ENCODE measurements around the gene CORO2A.

CORO2A gene

GRCh38 chr9:98168153-98168780 is 24.2 kb downstream of the CORO2A start:
- no peak for DNase-seq (ENCODE audit: low spot score)

- DNase-seq (ENCODE audit: low spot score), result no peak
These were observed 27.5 kb downstream of the CORO2A start for GRCh38 chr9:98164912-98165311.

GRCh38 chr9:98162613-98163012 is 29.8 kb downstream of the CORO2A start:
- no peak for DNase-seq (ENCODE audit: low spot score)

- DNase-seq (ENCODE audit: low spot score), result no peak
These were observed 30.6 kb downstream of the CORO2A start for GRCh38 chr9:98161851-98162250.

DNA sequence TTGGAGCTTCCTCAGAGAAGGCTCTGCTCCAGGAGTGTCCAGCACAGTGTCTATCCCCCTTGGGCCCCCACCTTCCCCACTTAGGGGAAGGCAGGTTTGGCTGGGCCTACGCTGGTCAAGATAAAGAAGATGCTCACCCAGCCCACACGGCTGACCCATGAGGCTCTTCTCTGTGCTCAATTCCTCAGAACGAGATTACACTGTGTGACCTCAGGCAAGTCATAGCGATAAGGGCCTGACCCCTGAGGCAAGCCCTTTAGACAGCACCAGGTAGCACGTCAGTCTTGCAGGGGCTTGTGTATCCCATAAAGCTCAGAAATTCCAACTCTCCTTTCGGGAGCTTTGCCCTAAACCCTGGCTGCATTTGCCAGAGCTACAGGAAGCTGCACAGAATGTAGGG is 32.6 kb downstream of the CORO2A start:
- DNase-seq (ENCODE audit: low spot score), result no peak

DNA sequence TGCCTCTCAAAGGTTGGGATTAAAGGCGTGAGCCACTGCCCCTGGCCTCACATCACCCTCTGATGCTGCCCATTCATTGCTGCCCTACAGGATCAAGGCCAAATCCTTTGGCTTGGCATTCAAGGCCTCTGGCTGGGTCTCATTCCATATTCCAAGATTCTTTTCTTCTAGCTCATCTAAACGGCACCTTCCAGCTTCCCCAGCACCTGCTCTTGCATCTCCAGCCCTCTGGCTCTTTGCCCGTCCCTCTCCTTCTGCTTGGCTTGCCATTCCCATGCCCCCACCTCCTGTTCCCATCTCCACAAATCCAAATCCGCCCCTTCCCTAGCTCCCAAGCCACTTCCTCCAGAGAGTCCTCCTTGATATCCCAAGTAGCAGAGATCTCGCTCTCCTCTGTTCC is 33.1 kb downstream of the CORO2A start:
- no peak for DNase-seq (ENCODE audit: low spot score)

GRCh38 chr9:98158071-98158831 is 34.2 kb downstream of the CORO2A start:
- DNase-seq (ENCODE audit: low spot score), result no peak

DNA sequence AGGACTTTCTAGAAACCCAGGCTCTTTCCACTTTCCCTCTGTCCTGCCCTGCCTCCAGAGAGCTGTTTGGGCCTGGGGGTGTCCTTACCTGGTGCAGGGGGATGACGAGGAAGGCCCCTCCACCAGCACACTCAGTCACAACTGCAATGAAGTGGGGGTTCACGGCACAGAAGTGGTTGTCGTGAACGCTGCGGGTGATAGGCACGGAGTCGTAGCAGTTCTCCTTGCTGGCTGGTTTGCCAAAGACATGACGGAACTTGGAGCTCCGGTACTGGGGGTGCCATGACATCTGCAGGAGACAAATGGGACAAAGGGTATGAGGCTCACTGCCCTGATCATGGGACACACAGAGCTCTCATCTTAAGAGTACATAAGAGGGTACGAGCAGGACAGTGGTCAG is 35.1 kb downstream of the CORO2A start:
- DNase-seq (ENCODE audit: low spot score), result no peak

- DNase-seq (ENCODE audit: low spot score), result no peak
These were observed 37.8 kb downstream of the CORO2A start for GRCh38 chr9:98154678-98155077.

- no peak for DNase-seq (ENCODE audit: low spot score)
These were observed 39.9 kb downstream of the CORO2A start for GRCh38 chr9:98152526-98152925.

DNA sequence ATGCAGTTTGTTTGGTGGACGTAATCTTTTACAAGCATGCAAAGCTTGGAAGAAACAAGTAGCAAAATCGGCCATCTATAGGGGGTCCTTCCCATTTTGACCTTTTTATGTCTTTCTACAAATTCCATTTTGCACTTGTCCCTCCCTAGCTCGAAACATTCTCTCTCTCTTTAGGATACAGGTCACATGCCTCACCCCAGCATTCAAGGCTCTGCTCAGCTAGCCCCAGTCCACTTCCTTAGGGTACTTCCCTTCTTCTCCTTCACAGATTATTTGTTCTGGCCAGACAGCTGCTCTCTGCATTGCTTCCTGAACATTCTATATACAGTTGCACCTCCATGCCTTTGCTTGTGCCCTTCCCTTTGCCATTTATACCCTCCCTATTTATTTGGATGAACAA is 41.7 kb downstream of the CORO2A start:
- no peak for DNase-seq (ENCODE audit: low spot score)

DNA sequence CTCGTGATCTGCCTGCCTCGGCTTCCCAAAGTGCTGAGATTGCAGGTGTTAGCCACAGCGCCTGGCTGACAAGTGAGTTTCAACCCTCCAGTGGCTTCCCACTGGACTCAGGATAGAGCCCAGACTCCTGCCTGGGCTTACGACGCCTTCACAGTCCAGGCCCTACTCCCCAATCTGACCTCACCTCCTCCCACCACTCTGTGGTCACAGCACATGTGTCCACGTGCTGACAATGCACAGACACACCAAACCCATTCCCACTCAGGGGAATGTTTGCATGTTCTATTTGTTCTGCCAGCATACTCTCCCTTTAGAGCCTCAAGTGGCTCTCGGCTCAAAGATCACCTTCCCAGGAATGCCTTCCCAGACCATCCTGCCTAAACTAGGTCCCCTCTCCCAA is 42.3 kb downstream of the CORO2A start:
- DNase-seq (ENCODE audit: low spot score), result no peak

- DNase-seq (ENCODE audit: low spot score), result no peak
These were observed 43.0 kb downstream of the CORO2A start for GRCh38 chr9:98149422-98149821.

DNA sequence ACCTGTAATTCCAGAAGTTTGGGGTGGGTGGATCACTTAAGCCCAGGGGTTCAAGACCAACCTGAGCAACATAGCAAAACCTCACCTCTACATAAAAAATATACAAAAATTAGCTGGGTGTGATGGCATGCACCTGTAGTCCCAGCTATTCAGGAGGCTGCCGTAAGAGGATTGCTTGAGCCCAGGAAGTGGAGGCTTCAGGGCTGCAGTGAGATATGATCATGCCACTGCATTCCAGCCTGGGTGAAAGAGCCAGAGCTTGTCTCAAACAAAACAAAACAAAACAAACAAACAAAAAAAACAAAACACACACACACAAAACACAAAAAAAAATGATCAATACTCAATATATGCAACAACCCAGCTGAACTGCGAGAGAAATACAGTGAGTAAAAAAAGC is 44.0 kb downstream of the CORO2A start:
- no peak for DNase-seq (ENCODE audit: low spot score)

GRCh38 chr9:98147582-98147981 is 44.9 kb downstream of the CORO2A start:
- DNase-seq (ENCODE audit: low spot score), result no peak

DNA sequence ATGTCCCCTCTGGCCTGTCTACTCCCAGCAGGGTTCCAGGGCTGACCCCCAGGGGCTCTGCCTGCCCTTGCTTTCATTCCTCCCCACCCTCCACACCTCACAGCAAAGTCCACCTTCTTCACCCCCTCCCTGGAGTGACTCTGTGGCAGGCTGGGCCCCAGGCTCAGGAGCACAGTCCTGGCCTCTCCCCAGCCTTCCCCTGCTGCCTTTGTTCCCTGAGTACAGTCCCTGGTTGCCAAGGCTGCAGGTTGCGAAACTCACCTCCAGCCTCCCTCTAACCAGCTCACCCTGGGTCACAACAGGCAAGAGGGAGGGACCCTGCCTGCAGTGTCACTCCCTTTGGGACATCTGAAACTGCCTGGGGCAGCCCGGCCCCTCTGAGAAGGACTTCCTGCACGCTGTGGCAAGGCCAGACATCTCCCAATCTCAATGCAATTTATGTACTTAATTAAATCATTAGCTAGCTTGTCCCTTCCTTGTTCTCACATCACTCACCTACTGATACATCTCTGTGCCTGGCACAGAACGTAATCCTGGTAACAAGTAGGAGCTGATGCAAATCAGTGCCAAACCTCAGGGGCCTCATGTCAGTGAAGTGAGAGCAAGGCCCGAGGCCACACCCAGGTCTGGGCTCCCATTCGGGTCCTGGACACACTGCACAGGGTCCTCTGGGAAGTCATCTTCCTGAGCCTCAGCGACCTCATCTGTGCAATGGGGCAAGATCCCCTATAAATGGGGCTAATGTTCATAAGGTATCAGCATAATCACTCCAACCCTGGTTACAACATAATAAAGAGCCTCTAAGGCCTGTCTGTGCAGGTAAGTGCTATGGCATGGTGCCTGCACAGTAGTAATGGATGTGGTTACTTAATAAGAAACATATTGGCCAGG is 46.1 kb downstream of the CORO2A start:
- DNase-seq (ENCODE audit: low spot score), result no peak

- DNase-seq (ENCODE audit: low spot score), result no peak
These were observed 47.8 kb downstream of the CORO2A start for GRCh38 chr9:98144631-98145030.

DNA sequence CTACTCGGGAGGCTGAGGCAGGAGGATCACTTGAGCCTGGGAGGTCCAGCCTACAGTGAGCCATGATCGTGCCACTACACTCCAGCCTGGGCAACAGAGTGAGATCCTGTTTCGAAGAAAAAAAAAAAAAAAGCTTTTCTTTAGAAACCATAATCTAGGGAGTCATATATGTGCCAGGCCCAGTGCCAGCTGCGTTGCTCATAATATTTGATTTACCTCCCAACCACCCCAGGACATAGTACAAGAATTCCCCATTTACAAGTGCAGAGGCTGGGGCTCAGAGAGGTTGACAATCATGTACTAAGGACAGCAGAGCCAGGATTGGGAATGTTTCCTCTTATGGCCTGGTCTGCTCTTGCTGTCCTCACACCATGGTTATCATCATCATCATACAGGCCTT is 48.4 kb downstream of the CORO2A start:
- no peak for DNase-seq (ENCODE audit: low spot score)

DNA sequence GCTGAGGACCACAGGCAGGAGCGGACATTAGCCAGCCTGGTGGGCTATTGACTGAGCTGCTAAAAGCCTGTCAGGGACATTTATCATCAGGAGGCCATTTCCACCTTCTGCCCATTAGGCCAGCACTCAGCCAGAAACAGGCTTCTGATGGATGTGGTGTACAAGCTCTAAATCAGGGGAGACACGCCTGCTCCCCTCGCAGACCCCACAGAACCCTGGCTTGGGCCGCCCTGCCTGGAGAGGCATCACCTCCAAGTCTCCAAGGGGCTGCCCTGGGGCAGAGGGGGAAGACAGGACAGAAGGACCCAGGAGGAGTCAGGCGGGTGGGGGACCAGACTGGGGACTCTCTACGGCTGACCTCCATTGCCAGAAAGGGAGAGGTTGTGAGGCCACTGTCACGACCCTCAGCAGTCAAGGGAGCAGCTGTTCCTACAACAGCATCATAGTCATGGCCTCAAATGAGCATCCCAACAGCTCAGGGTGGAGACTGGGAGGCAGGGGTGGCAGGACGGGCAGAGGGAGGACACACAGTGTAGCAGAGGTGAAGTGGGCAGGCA is 49.4 kb downstream of the CORO2A start:
- DNase-seq (ENCODE audit: low spot score), result no peak

DNA sequence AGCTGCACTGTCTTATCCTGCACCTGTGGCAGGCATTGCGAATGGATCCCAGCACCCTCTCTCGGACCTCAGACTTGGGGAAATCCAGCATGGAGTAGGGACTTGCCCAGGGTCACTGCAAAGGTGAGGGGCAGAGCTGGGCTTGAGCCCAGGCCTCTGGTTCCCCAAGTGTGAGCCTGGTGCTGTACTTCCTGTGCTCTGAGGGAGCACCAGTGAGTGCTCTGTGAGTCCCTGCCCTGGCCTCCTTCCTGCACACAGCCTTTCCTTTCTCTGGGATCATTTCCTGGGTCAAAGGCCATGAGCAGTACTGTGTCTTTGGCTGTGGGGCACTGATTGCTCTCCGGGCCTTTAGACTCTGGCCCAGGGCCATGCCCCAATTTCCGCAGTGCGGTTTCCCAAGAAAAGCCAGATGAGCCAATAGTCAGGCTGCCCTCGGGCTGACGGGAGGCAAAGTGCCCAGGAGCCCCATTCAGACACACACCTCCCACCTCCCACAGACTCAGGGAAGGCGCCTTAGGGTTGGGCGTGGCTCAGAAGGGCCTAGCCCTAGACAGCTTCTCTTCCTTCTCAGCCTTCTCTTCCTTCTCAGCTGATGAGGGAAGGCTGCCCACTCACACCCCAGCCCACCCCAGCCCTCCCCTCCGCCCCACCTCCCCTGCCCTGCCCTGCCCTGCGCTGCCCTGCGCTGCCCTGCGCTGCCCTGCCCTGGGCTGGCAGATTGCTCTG is 50.1 kb downstream of the CORO2A start:
- no peak for DNase-seq (ENCODE audit: low spot score)

GRCh38 chr9:98140503-98140902 is 51.9 kb downstream of the CORO2A start:
- no peak for DNase-seq (ENCODE audit: low spot score)

- no peak for DNase-seq (ENCODE audit: low spot score)
These were observed 55.9 kb downstream of the CORO2A start for GRCh38 chr9:98136489-98136888.

Measured in hematopoietic multipotent progenitor cell treated with erythropoietin and hydrocortisone succinate and interleukin-3 and kit ligand, for 15 days (in vitro differentiated cells).